Measurements from ENCODE around the gene MSH2. TPM values are rescaled to one million over a fixed set of nuclear protein-coding genes. Genes with fewer than 3 reads are reported as not detected.

MSH2 gene
- total and polyA plus RNA-seq, 2 experiments from 2014 or later: 17.8 to 21.8 TPM

DNA sequence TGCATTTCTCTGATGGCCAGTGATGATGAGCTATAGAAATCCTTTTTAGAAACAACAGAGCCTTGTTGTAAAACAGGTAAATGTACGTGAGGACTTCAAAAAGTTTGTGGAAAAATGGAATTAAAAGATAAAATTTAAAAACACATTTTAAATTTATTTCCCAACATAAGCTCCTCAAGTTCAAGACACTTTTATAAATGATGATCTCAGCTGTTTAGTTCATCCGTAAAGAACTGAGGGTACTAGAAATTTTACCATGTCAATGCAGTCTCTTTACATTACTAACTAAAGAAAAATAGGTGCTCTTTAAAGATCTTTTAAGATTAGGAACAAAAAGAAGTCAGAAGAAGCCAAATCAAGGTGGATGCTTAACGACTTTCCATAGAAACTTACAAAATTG is 52.5 kb downstream of the MSH2 start:
- Histone ChIP-seq H3F3A (ENCODE audit: insufficient read depth) (no peaks in the 10 kb centered on the region), H3K79me2 (ENCODE audit: insufficient read depth) (no peaks in the 10 kb centered on the region), H3K9me3 (ENCODE audit: low read depth) (no peaks in the 10 kb centered on the region), H3K36me3 (ENCODE audit: low read depth) (no peaks in the 10 kb centered on the region), H3K4me2 (ENCODE audit: unreplicated experiment) (no peak overlapping the region), H3K9me2 (ENCODE audit: insufficient read depth) (no peaks in the 10 kb centered on the region), H4K20me1 (ENCODE audit: insufficient read depth) (no peaks in the 10 kb centered on the region), H3K4me1 (ENCODE audit: insufficient read depth) (no peaks in the 10 kb centered on the region), H3K9ac (no peak overlapping the region), H3K27ac (no peak overlapping the region), H3K27me3 (replicated peaks; ENCODE audit: insufficient read depth) (no peaks in the 10 kb centered on the region), H3K4me3 (no peak overlapping the region), H2AFZ (no peak overlapping the region)
- TF ChIP-seq EZH2phosphoT487 (IDR thresholded peaks at IDR 0.05; ENCODE audit: insufficient read depth, low read depth) (no peak), EZH2 (IDR thresholded peaks at IDR 0.05; ENCODE audit: insufficient read depth, poor library complexity, severe bottlenecking) (no peak)
- DNase-seq: no peak
- in situ Hi-C loops (cut with MboI): no loop called here
- 98 to 100% methylated on average over 3 of the region's 3 CpGs for WGBS, 2 experiments (ENCODE audit: low coverage in 1 of 2, low lambda C conversion rate in 2 of 2, missing lambda C conversion rate in 2 of 2)

- Histone ChIP-seq H3K36me3 (ENCODE audit: low read depth) (no peaks in the 10 kb centered on the region), H2AFZ (no peak overlapping the region), H4K20me1 (ENCODE audit: insufficient read depth) (no peaks in the 10 kb centered on the region), H3K9me3 (ENCODE audit: low read depth) (no peaks in the 10 kb centered on the region), H3K9ac (no peak overlapping the region), H3K4me1 (ENCODE audit: insufficient read depth) (no peaks in the 10 kb centered on the region), H3K27me3 (replicated peaks; ENCODE audit: insufficient read depth) (no peaks in the 10 kb centered on the region), H3K79me2 (ENCODE audit: insufficient read depth) (no peaks in the 10 kb centered on the region), H3F3A (ENCODE audit: insufficient read depth) (no peaks in the 10 kb centered on the region), H3K4me3 (no peak overlapping the region), H3K4me2 (ENCODE audit: unreplicated experiment) (no peak overlapping the region), H3K9me2 (ENCODE audit: insufficient read depth) (no peaks in the 10 kb centered on the region), H3K27ac (no peak overlapping the region)
- WGBS, 2 experiments (ENCODE audit: low coverage in 1 of 2, low lambda C conversion rate in 2 of 2, missing lambda C conversion rate in 2 of 2): 97% methylated on average over 3 of the region's 3 CpGs
- DNase-seq: no peak
- TF ChIP-seq EZH2 (IDR thresholded peaks at IDR 0.05; ENCODE audit: insufficient read depth, poor library complexity, severe bottlenecking): no peak
- no peak for TF ChIP-seq EZH2phosphoT487 (IDR thresholded peaks at IDR 0.05; ENCODE audit: insufficient read depth, low read depth)
- in situ Hi-C loops (cut with MboI): no loop called here
Observed at GRCh38 chr2:47456851-47457250, 53.9 kb downstream of the MSH2 start.

DNA sequence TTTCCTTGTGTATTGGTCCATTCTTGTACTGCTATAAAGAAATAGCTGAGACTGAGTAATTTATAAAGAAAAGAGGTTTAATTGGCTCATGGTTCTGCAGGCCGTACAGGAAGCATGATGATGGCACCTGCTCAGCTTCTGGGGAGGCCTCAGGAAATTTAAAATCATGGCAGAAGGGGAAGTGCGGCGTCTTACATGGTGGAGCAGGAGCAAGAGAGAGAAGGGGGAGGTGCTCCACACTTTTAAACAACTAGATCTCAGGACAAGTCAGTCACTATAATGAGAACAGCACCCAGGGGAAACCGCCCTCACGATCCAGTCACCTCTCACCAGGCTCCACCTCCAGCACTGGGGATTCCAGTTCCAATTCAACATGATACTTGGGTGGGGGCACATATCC is 54.3 kb downstream of the MSH2 start:
- in situ Hi-C loops (cut with MboI): no loop called here
- Histone ChIP-seq H3K9me3 (ENCODE audit: low read depth) (no peaks in the 10 kb centered on the region), H2AFZ (no peak overlapping the region), H3K9me2 (ENCODE audit: insufficient read depth) (no peaks in the 10 kb centered on the region), H3F3A (ENCODE audit: insufficient read depth) (no peaks in the 10 kb centered on the region), H3K9ac (no peak overlapping the region), H3K79me2 (ENCODE audit: insufficient read depth) (no peaks in the 10 kb centered on the region), H3K27me3 (replicated peaks; ENCODE audit: insufficient read depth) (no peaks in the 10 kb centered on the region), H3K4me2 (ENCODE audit: unreplicated experiment) (no peak overlapping the region), H3K27ac (no peak overlapping the region), H3K36me3 (ENCODE audit: low read depth) (0 out of 2 replicates have a peak, but pooled peaks cover under 1% of the 10 kb centered on the region), H3K4me1 (ENCODE audit: insufficient read depth) (no peaks in the 10 kb centered on the region), H3K4me3 (no peak overlapping the region), H4K20me1 (ENCODE audit: insufficient read depth) (no peaks in the 10 kb centered on the region)
- no peak for DNase-seq
- no peak for TF ChIP-seq EZH2 (IDR thresholded peaks at IDR 0.05; ENCODE audit: insufficient read depth, poor library complexity, severe bottlenecking)
- no peak for TF ChIP-seq EZH2phosphoT487 (IDR thresholded peaks at IDR 0.05; ENCODE audit: insufficient read depth, low read depth)
- 94 to 97% methylated on average over 5 of the region's 5 CpGs for WGBS, 2 experiments (ENCODE audit: low coverage in 1 of 2, low lambda C conversion rate in 2 of 2, missing lambda C conversion rate in 2 of 2)

DNA sequence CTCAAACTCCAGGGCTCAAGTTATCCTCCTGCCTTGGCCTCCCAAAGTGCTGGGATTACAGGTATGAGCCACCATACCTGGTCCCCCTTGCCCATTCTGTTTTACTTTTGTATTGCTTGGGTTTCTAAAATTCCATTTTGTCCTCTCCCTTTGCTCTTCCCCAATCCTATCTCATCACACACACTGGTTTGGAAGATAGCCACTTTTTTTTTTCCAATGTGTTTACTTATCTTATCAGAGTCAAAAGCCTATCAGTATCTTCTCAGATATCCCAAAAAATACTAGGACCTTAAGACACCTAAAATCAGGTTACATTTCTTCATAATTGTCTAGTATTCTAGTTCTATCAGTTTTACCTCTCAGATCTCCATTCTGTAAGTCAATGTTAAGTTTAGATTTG is 56.1 kb downstream of the MSH2 start:
- no peaks in the 10 kb centered on the region for H3K27me3 ChIP-seq (replicated peaks; ENCODE audit: insufficient read depth)
- no peak for TF ChIP-seq EZH2 (IDR thresholded peaks at IDR 0.05; ENCODE audit: insufficient read depth, poor library complexity, severe bottlenecking)
- no peak for TF ChIP-seq EZH2phosphoT487 (IDR thresholded peaks at IDR 0.05; ENCODE audit: insufficient read depth, low read depth)
- H3F3A ChIP-seq (ENCODE audit: insufficient read depth): no peaks in the 10 kb centered on the region
- in situ Hi-C loops (cut with MboI): no loop called here
- H3K9me2 ChIP-seq (ENCODE audit: insufficient read depth): no peaks in the 10 kb centered on the region
- H2AFZ ChIP-seq: no peak overlapping the region
- peaks cover 13% of the 10 kb centered on the region; the same call in 1 of the 2 replicates for H3K36me3 ChIP-seq (ENCODE audit: low read depth)
- no peak overlapping the region for H3K4me3 ChIP-seq
- H3K79me2 ChIP-seq (ENCODE audit: insufficient read depth): no peaks in the 10 kb centered on the region
- no peak for DNase-seq
- H3K4me1 ChIP-seq (ENCODE audit: insufficient read depth): no peaks in the 10 kb centered on the region
- H3K9me3 ChIP-seq (ENCODE audit: low read depth): no peaks in the 10 kb centered on the region
- no peaks in the 10 kb centered on the region for H4K20me1 ChIP-seq (ENCODE audit: insufficient read depth)
- no peak overlapping the region for H3K9ac ChIP-seq
- no peak overlapping the region for H3K27ac ChIP-seq
- no peak overlapping the region for H3K4me2 ChIP-seq (ENCODE audit: unreplicated experiment)

DNA sequence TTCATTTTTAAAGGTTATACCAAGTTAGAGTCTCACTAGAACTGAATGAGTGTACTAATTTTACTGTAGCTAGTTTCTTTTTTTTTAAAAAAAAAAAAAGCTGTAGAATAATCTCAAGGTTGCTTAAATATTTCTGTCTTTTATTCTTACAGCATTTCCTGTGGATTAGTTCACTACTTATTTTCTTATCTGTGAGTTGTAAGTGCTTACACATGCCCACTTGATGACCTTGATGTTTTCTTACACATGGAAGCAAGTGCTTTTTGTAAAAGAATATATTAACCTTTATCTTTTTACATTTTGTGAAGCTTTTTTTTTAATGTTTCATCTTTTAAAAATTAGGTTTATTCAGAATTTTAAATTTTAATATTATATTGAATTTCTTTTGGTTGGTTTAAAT is 57.8 kb downstream of the MSH2 start:
- no peak for DNase-seq
- Histone ChIP-seq H3K4me1 (ENCODE audit: insufficient read depth) (no peaks in the 10 kb centered on the region), H3K9me3 (ENCODE audit: low read depth) (no peaks in the 10 kb centered on the region), H3K9ac (no peak overlapping the region), H4K20me1 (ENCODE audit: insufficient read depth) (no peaks in the 10 kb centered on the region), H3K9me2 (ENCODE audit: insufficient read depth) (no peaks in the 10 kb centered on the region), H3K4me2 (ENCODE audit: unreplicated experiment) (no peak overlapping the region), H3K4me3 (no peak overlapping the region), H3K27ac (no peak overlapping the region), H3K36me3 (ENCODE audit: low read depth) (peaks cover 13% of the 10 kb centered on the region; the same call in 1 of the 2 replicates), H3K27me3 (replicated peaks; ENCODE audit: insufficient read depth) (no peaks in the 10 kb centered on the region), H2AFZ (no peak overlapping the region), H3K79me2 (ENCODE audit: insufficient read depth) (no peaks in the 10 kb centered on the region), H3F3A (ENCODE audit: insufficient read depth) (no peaks in the 10 kb centered on the region)
- in situ Hi-C loops (cut with MboI): no loop called here
- TF ChIP-seq EZH2 (IDR thresholded peaks at IDR 0.05; ENCODE audit: insufficient read depth, poor library complexity, severe bottlenecking) (no peak), EZH2phosphoT487 (IDR thresholded peaks at IDR 0.05; ENCODE audit: insufficient read depth, low read depth) (no peak)

Measured in GM23248 (cell line).